Activated CD4-positive, alpha-beta T cell treated with anti-CD3 and anti-CD28 coated beads for 36 hours (primary cell): Measurements from ENCODE around the gene PPP3CA. TPM values are rescaled to one million over a fixed set of nuclear protein-coding genes. Genes with fewer than 3 reads are reported as not detected.

Experiments used
- ATAC-seq: fragments of 200-7000 bp; cut with Tn5 transposase; one replicate; pipeline ENCODE4 v1.10.0; 2021; ENCODE audit warnings: mild to moderate bottlenecking, moderate library complexity
- CTCF ChIA-PET: fragments of 350-600 bp; sonication (Branson Sonifier 250); formaldehyde crosslinking; loops from one replicate; lab custom pipeline; 2021; ENCODE audit warnings: antibody characterized with exemption; lab: Charles Lee
- POLR2A ChIA-PET: fragments of 350-600 bp; sonication (Branson Sonifier 250); formaldehyde crosslinking; loops from one replicate; lab custom pipeline; 2021; ENCODE audit warnings: antibody characterized with exemption, inconsistent platforms; lab: Charles Lee
- DNase-seq: peaks from one replicate; pipeline ENCODE4 v3.0.0-alpha.2; 2020
- H3K27ac Mint-ChIP-seq: one replicate; pipeline ENCODE4 v1.8.0; 2021; ENCODE audit warnings: mixed read lengths
- H3K27me3 Mint-ChIP-seq: one replicate; pipeline ENCODE4 v1.8.0; 2021; ENCODE audit warnings: mixed read lengths
- H3K36me3 Mint-ChIP-seq: one replicate; pipeline ENCODE4 v1.8.0; 2021; ENCODE audit warnings: low read depth, mixed read lengths
- H3K4me1 Mint-ChIP-seq: one replicate; pipeline ENCODE4 v1.8.0; 2021; ENCODE audit warnings: mixed read lengths
- H3K4me3 Mint-ChIP-seq: one replicate; pipeline ENCODE4 v1.8.0; 2021; ENCODE audit warnings: mild to moderate bottlenecking, moderate library complexity, mixed read lengths
- H3K9me3 Mint-ChIP-seq: one replicate; pipeline ENCODE4 v1.8.0; 2021; ENCODE audit warnings: low read depth, mixed read lengths
- intact Hi-C, 2 experiments: fragments of 100-400 bp; cut with DNase I in 1 of 2; cut with micrococcal nuclease in 1 of 2; formaldehyde crosslinking; loops; one replicate each; pipeline versions ENCODE4 v1.14.2 to v1.15.1; 2022 to 2024; cut with DNase I, micrococcal nuclease
- total RNA-seq, 2 experiments: library from RNA; stranded (reverse); gene quantifications; one replicate each; pipeline ENCODE4 v1.2.3, GENCODE V29; 2021

PPP3CA gene
- total RNA-seq, 2 experiments from 2014 or later: 7.6 to 8.3 TPM

DNA sequence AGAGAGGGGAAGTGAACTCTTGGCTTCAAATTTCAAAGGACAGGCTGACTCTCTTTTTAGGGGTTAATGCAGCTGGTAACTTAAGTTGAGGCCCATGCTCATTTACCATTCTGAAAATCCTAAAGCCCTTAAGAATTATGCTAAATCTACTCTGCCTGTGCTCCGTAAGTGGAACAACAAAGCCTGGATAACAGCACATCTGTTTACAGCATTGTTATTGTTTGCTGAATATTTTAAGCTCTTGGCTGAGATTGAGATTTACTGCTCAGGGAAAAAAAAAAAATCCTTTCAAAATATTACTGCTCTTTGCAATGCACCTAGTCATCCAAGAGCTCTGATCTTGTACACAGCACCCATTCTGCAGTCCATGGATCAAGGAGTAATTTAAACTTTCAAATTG is 17.7 kb downstream of the PPP3CA start:
- intact Hi-C loops: loop anchor here in 1 of 2 experiments (5.0 kb wide), 1 partner anchor 307 kb away; no protein-coding TSS in a partner anchor
- Mint-ChIP-seq H3K4me1 (peaks cover 36% of the 10 kb centered on the region), H3K36me3 (peaks cover under 1% of the 10 kb centered on the region), H3K27ac (no peak overlapping the region), H3K27me3 (peaks cover 22% of the 10 kb centered on the region), H3K9me3 (no peaks in the 10 kb centered on the region), H3K4me3 (no peak overlapping the region)
- POLR2A ChIA-PET: no interaction called here
- ATAC-seq (no peak), DNase-seq (no peak)
- CTCF ChIA-PET: interaction anchor here (0.6 to 1.0 kb wide), 2 partner anchors 10 to 19 kb away, joined by 3 to 4 read pairs; no protein-coding TSS in a partner anchor

GRCh38 chr4:101328063-101328602 is 19.2 kb downstream of the PPP3CA start:
- Mint-ChIP-seq H3K4me3 (peak overlapping the region; percentile 41), H3K27me3 (peaks cover 24% of the 10 kb centered on the region), H3K4me1 (peaks cover 37% of the 10 kb centered on the region), H3K27ac (peak overlapping the region; percentile 37), H3K9me3 (no peaks in the 10 kb centered on the region), H3K36me3 (peaks cover 2% of the 10 kb centered on the region)
- ChIA-PET POLR2A (no interaction called here), CTCF (interaction anchor here (0.6 to 1.4 kb wide), 7 partner anchors 8 to 196 kb away, joined by 3 to 5 read pairs (median 3); no protein-coding TSS in a partner anchor)
- DNase-seq (peak; percentile 27), ATAC-seq (peak; percentile 90)
- intact Hi-C loops: loop anchor here (1.0 to 5.0 kb wide), 5 partner anchors 19 to 306 kb away; partner anchors contain the start of gene PPP3CA (in 2 of the 2)

- Mint-ChIP-seq H3K4me1 (peaks cover 37% of the 10 kb centered on the region), H3K27me3 (peaks cover 23% of the 10 kb centered on the region), H3K27ac (no peak overlapping the region), H3K4me3 (no peak overlapping the region), H3K9me3 (no peaks in the 10 kb centered on the region), H3K36me3 (peaks cover 2% of the 10 kb centered on the region)
- ATAC-seq: no peak
- intact Hi-C loops: loop anchor here in 1 of 2 experiments (5.0 kb wide), 1 partner anchor 304 kb away; no protein-coding TSS in a partner anchor
- CTCF ChIA-PET: interaction anchor here (0.9 to 1.2 kb wide), 5 partner anchors 13 to 135 kb away, joined by 3 to 5 read pairs (median 3); no protein-coding TSS in a partner anchor
- POLR2A ChIA-PET: no interaction called here
- no peak for DNase-seq
Observed at GRCh38 chr4:101326576-101326975, 20.8 kb downstream of the PPP3CA start.

DNA sequence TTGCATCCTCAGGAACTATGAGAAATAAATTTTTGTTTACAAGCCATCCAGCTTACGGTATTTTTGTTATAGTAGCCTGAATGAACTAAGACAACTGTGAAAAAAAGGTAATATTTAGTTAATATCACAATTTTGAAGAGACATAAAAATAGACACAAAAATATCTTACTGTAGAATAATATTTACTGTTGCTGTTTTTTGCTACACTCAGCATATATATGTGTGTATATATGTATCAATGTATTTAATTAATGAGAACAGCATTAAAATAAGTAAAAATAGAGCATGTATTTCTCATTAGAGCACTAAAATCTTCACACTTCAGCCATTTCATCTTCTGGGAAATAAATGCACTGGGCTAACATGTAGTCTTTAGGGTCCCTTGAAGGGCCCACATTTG is 24.6 kb downstream of the PPP3CA start:
- peaks cover 14% of the 10 kb centered on the region for H3K4me1 Mint-ChIP-seq
- ChIA-PET CTCF (no interaction called here), POLR2A (no interaction called here)
- DNase-seq: no peak
- H3K27ac Mint-ChIP-seq: no peak overlapping the region
- H3K27me3 Mint-ChIP-seq: peaks cover 16% of the 10 kb centered on the region
- H3K36me3 Mint-ChIP-seq: peaks cover 2% of the 10 kb centered on the region
- intact Hi-C loops: no loop called here
- ATAC-seq: no peak
- H3K9me3 Mint-ChIP-seq: no peaks in the 10 kb centered on the region
- H3K4me3 Mint-ChIP-seq: no peak overlapping the region

DNA sequence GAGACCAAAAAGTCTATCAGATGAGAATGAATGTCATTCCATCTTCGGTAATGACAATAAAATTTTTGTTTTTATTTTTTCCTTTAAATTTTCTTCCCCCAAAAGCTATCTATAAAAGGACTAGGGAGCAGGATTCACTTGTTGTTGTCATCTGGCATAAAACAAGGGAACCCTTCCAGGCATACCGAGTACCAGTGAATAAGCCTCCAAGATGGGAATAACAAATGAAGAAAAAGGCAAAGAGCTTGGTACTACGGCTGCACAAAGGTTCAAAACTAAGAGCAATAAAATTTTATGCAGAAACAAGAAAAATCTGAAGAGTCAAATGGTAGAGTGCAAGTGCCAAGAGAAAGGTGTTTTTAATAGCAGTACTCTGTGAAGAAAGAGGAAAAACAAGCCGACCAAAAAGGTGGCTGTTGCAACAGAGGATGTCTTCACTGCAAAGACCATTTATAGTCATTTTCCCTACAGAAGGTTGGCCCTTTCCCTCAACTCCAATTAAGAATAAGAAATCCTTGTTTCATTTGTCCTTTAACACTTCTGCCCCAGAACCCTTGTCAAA is 25.8 kb downstream of the PPP3CA start:
- H3K4me1 Mint-ChIP-seq: peaks cover 6% of the 10 kb centered on the region
- H3K27me3 Mint-ChIP-seq: peaks cover 11% of the 10 kb centered on the region
- intact Hi-C loops: no loop called here
- H3K9me3 Mint-ChIP-seq: no peaks in the 10 kb centered on the region
- peaks cover 2% of the 10 kb centered on the region for H3K36me3 Mint-ChIP-seq
- no peak overlapping the region for H3K27ac Mint-ChIP-seq
- CTCF ChIA-PET: no interaction called here
- no peak for DNase-seq
- ATAC-seq: no peak
- POLR2A ChIA-PET: no interaction called here
- no peak overlapping the region for H3K4me3 Mint-ChIP-seq

- peaks cover 2% of the 10 kb centered on the region for H3K36me3 Mint-ChIP-seq
- H3K4me3 Mint-ChIP-seq: no peak overlapping the region
- ChIA-PET CTCF (no interaction called here), POLR2A (no interaction called here)
- H3K9me3 Mint-ChIP-seq: peaks cover 2% of the 10 kb centered on the region
- H3K27ac Mint-ChIP-seq: no peak overlapping the region
- no peaks in the 10 kb centered on the region for H3K4me1 Mint-ChIP-seq
- DNase-seq (no peak), ATAC-seq (no peak)
- intact Hi-C loops: no loop called here
- H3K27me3 Mint-ChIP-seq: no peaks in the 10 kb centered on the region
Observed at GRCh38 chr4:101315786-101316185, 31.5 kb downstream of the PPP3CA start.

- ATAC-seq (no peak), DNase-seq (no peak)
- POLR2A ChIA-PET: no interaction called here
- intact Hi-C loops: no loop called here
- Mint-ChIP-seq H3K9me3 (peaks cover 2% of the 10 kb centered on the region), H3K36me3 (peaks cover 2% of the 10 kb centered on the region), H3K27ac (no peak overlapping the region), H3K4me1 (peaks cover 1% of the 10 kb centered on the region), H3K27me3 (no peaks in the 10 kb centered on the region), H3K4me3 (no peak overlapping the region)
- CTCF ChIA-PET: no interaction called here
Observed at GRCh38 chr4:101315041-101315440, 32.3 kb downstream of the PPP3CA start.

DNA sequence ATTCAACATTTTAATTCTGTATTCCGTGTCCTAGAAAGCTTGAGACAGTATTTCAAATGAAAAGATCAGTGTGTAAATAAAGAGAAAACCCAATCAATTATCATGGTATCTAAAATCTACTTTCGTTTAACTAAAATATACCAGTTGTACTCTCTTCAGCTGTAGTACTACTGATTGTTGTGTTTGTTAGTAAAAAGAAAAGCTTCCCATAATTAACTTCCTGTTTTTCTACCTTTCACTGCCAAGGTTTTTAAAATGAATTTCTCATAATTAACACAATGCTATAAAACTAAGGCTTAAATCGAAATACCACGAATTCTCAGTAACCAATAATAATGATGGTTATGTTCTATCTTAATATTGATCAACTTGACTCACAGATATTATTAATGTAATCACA is 37.4 kb downstream of the PPP3CA start:
- Mint-ChIP-seq H3K27ac (no peak overlapping the region), H3K27me3 (no peaks in the 10 kb centered on the region), H3K4me3 (no peak overlapping the region), H3K4me1 (peaks cover 22% of the 10 kb centered on the region), H3K36me3 (no peaks in the 10 kb centered on the region), H3K9me3 (no peaks in the 10 kb centered on the region)
- ChIA-PET CTCF (no interaction called here), POLR2A (no interaction called here)
- intact Hi-C loops: no loop called here
- no peak for ATAC-seq
- no peak for DNase-seq

DNA sequence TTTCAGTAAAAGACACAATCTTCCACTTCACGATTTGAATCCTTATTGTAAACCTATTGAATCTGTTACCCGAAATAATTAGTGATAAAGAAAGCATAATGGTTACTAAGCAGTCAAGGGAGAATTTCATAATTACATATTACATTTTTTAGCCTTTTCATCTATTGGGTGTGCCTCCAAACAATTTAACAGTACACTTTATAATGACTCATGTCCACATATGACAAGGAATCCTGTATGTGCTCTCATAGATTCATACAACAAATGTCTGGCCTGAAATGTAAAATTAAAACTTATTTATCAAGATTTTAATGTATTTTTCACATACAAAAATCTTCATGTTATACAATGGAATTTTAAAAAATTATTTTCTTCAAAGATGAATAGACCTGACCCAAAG is 39.4 kb downstream of the PPP3CA start:
- no peak for DNase-seq
- H3K27ac Mint-ChIP-seq: no peak overlapping the region
- ChIA-PET CTCF (no interaction called here), POLR2A (no interaction called here)
- intact Hi-C loops: no loop called here
- H3K4me3 Mint-ChIP-seq: no peak overlapping the region
- H3K4me1 Mint-ChIP-seq: peaks cover 24% of the 10 kb centered on the region
- no peaks in the 10 kb centered on the region for H3K36me3 Mint-ChIP-seq
- H3K9me3 Mint-ChIP-seq: no peaks in the 10 kb centered on the region
- H3K27me3 Mint-ChIP-seq: no peaks in the 10 kb centered on the region
- ATAC-seq: peak; percentile 51

DNA sequence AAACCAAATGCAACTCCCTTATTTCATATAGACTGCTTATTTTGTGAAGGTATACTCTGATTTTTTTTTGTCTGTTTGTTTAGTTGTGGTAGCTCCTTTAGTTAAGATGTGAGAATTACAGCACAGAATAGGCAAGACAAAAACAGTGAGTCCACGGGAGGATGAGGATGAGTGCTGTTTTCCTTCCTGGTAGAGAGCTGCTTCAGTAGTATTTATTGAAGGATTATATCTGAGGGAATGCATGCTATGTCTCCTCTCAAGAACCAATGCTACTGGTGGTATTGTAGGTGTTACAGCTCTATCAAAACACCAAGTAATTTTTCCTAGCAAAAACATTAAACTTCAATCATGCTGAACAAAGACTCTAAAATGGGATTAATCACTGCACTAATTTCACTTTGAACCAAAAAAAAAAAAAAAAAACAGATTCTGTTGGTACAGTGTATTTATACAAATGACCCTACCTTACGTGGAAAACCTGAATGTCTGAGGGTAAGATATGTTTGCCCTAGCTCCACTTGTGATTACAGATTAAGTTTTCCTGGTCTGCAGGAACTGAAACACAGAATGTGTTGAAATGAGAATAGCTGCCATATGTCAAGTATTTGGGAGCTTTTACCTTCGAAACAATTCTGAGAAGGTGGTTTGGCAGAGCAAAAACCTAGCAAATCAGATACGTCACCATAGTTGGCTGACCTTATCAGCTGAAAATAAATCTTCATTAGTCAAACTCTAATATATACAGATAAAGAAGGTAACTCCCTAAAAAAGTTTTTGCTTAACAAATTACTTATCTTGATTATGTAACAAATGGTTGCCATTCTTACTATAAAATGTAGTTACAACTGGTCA is 40.3 kb downstream of the PPP3CA start:
- ATAC-seq (no peak), DNase-seq (no peak)
- ChIA-PET CTCF (interaction anchor here (0.7 to 1.4 kb wide), 3 partner anchors 10 to 19 kb away, joined by 3 read pairs; no protein-coding TSS in a partner anchor), POLR2A (no interaction called here)
- Mint-ChIP-seq H3K9me3 (no peaks in the 10 kb centered on the region), H3K4me1 (peaks cover 24% of the 10 kb centered on the region), H3K27me3 (no peaks in the 10 kb centered on the region), H3K4me3 (peak overlapping the region; percentile 36), H3K27ac (no peak overlapping the region), H3K36me3 (no peaks in the 10 kb centered on the region)
- intact Hi-C loops: no loop called here

DNA sequence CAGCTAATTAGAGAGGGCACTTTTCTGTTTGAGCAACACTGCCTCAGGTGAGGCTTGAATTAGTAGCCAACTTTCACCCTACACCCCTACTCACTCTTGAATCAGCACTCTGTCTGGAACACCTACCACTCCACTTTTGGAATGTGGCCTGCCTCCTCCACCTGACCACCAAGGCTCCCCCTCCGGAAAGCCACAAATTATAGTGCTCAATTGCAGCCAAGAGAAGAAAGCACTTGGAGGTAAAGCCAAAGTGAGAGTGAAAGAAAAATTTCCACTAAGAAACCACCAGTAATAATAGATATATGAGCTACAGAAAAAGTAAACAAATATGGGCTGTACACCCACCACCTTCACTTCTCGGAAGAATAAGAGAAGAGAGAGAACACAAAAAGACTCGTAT is 41.1 kb downstream of the PPP3CA start:
- Mint-ChIP-seq H3K9me3 (no peaks in the 10 kb centered on the region), H3K27me3 (no peaks in the 10 kb centered on the region), H3K4me3 (peak overlapping the region; percentile 36), H3K4me1 (peaks cover 24% of the 10 kb centered on the region), H3K27ac (no peak overlapping the region), H3K36me3 (no peaks in the 10 kb centered on the region)
- DNase-seq (no peak), ATAC-seq (peak; percentile 42)
- intact Hi-C loops: no loop called here
- ChIA-PET CTCF (interaction anchor here (0.7 to 1.4 kb wide), 2 partner anchors 10 to 20 kb away, joined by 3 read pairs; no protein-coding TSS in a partner anchor), POLR2A (no interaction called here)
